NCI-H2029 (cell line): ENCODE data around the gene SYT8.
"Not testable (repeated sequence)": the region's sequence is repeated elsewhere in the genome, so short reads cannot be mapped to it uniquely, and the experiment has no call there.

Experiments used
- DNase-seq: peaks from one replicate; lab custom pipeline; 2025; lab: John Stamatoyannopoulos, UW

SYT8 gene

DNA sequence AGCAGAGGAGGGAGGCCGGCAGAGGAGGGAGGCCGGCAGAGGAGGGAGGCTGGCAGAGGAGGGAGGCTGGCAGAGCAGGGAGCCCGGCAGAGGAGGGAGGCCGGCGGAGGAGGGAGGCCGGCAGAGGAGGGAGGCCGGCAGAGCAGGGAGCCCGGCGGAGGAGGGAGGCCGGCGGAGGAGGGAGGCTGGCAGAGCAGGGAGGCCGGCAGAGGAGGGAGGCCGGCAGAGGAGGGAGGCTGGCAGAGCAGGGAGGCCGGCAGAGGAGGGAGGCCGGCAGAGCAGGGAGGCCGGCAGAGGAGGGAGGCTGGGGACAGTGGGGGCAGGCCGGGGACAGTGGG, 39.0 kb downstream of the SYT8 start:
- DNase-seq: not testable (repeated sequence)

DNA sequence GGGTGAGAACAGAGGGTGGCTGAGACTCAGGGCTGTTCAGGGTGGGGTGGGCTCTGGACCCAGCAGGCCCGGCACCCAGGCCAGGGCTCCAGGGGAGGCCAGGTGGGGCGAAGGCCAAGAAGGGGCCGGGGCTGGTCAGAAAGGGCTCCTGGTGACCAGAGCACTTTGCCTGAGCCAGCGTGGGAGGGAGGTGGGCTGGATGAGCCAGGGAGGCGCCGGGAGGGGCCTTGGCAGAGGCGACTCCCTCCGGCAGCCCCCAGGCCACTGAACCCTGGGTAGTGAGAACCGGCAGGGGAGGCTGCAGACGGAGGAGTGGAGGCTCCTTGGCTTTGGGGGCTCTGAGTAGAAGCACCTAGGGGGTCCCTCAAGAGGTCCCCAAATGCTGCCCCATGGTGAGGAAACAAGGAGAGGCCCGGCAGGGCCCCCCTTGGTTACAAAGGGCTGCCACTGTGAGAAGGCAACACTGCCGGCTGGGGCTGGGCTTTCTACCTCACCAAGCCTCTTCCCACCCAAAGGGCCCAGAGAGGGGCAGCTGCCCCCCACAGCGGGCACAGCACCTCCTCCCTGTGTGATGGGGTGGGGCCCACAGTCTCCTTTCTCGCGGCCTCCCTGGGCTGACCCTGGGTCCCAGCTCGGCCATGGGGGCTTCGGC, 39.8 kb downstream of the SYT8 start:
- not testable (repeated sequence) for DNase-seq

- DNase-seq: no peak
These were observed 40.5 kb downstream of the SYT8 start for GRCh38 chr11:1875093-1875850.

GRCh38 chr11:1875851-1876301, 41.1 kb downstream of the SYT8 start:
- not testable (repeated sequence) for DNase-seq

- DNase-seq: no peak
These were observed 41.7 kb downstream of the SYT8 start for GRCh38 chr11:1876361-1877063.

- DNase-seq: no peak
These were observed 42.7 kb downstream of the SYT8 start for GRCh38 chr11:1877211-1878136.

DNA sequence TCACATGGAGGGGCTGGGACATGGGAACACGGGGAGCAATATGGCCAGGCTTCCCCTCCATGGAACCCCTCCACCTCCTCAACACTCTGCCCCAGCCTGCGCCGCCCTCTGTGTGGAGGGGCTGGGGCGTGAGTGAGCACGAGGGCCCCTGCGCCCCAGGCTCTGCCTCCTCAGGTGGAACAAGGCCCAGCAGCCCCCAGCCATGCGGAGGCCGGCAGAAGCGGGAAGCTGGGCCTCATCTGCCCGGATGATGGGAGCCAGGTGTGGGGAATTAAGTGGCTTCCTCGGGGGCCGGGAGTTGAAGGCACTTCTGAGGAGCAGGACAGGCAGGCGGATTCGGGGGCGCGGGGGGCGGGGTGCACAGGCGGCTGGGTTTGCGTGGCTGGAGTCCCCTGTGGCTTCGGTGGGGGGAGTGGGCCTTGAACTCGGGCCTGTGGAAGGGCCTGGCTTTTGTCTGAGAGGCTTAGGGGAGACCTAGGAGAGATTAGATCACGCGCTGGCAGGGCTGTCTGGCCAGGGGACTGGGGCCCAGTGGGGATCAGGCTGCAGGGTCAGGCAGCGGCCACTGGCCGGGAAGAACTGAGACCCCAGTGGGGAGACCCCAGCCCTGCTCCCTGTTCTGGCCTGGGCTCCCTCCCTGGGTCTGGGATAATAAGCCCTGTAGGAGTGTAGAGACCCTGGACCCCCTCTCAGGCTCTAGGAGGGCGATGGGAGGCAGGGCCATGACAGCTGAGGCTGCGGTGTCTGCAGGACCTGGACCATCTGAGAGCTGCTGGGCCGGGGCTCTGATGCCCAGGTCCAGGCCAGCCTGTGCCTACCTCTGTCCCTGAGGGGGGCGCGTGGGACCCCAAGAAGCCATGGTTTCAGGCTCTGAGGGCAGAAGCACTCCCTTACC, 43.6 kb downstream of the SYT8 start:
- no peak for DNase-seq

DNA sequence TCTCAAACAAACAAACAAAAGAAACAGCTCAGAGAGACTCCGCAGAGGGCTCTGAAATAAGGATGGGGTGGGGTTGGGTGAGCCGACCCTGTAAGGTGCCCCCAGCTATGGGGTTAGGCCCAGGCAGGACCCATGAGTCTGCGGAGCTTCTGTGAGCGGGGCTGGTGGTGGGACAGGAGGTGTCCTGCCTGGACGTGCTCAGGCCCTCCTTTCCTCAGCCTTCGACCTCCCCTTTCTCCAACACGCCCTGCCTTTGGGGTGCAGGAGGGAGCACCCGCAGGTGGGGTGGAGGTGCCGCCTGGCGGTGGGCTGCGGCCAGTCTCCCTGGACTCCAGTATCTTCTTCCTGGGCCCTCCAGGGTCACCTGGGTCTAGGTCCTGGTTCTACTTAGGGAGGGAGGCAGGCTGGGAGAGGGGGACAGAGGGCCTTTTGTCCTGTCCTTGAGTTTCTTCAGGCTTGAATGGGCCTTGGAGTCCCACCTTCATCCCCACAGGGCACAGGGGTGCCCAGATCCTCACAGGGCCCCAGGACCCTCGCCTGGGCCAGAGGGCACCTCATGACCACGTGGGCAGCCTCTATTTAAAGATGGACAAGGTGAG, 44.7 kb downstream of the SYT8 start:
- DNase-seq: no peak

DNA sequence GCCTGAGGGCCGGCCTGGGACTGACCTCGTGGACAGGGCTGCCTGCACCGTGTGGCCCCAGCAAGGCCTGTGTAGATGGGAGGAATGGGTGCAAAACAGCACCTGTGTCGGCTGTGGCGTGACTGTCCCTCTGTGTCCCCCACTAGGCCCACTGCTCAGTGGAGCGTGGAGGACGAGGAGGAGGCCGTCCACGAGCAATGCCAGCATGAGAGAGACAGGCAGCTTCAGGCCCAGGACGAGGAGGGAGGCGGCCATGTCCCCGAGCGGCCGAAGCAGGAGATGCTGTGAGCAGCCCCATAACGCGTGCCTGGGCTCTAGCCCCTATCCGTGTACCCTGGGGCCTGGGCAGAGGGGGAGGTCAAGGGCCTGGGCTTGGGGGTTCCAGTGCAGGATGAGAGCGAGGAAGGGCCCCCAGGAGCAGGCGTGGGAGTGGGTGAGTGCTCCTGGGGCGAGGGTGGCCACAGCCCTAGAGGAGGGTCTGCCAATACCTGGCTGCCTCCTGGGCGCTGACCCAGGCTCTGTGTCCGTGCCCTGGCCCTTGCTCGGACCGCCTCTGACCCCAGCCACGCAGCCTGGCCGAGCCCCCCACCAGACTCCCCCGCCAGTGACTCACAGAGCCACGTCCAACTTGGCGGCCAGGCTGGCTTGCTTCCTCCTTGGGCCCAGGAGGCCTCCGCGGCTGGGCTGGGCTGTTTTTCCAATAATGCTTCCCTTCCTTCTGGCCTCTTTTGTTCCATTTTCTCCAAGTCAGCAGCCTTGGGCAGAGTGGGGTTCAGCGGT, 45.3 kb downstream of the SYT8 start:
- no peak for DNase-seq

DNA sequence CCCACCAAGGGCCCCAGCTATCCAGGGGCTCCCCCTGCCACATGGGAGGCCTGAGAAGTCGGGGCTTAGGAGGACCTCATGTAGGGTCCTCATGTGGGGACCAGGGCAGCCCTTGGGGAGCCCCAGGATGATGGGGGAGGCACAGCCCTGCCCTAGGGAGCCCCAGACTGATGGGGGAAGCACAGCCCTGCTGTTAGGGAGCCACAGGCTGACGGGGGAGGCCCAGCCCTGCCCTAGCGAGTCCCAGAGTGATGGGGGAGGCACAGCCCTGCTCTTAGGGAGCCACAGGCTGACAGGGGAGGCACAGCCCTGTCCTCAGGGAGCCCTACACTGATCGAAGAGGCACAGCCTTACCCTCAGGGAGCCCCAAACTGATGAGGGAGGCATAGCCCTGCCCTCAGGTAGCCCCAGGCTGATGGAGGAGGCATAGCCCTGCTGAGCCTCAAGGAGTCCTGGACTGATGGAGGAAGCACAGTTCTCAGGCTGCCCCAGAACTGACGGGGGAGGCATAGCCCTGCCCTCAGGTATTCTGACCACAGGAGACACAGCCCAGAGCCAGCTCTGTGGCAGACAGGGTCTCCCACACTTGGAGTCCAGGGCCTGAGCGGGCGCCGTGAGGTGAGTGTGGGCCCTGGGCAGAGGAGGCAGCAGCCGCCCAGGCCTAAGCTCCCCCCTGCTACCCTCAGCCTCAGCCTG, 46.1 kb downstream of the SYT8 start:
- DNase-seq: no peak

DNA sequence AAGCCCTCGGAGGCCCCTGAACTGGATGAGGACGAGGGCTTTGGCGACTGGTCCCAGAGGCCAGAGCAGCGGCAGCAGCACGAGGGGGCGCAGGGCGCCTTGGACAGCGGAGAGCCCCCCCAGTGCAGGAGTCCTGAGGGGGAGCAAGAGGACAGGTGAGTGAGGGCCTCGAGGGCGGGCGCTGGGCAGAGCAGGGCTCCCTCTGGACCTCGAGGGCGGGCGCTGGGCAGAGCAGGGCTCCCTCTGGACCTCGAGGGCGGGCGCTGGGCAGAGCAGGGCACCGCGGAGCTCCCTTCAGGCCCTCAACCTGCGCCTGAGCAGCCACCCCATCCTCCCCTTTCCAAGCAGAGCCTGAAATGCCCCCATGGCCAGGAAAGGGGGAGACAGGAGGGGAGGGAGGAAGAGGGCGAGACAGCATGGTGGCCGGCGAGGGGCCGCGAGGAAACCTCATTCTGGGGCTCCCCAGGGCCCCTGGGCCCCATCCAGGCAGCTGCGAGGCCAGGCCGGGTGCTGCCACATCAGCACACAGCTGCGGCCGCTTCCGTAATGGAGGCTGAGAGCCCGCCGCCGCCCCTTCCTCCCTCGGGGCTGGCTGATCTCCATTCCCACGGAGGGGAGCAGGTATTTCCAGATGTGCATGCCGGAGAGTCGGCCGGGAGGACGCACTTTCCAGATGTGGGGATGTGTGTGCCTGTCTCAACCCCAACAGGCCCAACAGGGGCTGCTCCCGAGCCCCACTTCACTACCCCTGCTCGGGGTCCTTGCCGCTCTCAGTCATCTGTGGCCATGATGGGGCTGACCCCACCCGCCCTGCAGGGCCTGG, 46.9 kb downstream of the SYT8 start:
- DNase-seq: no peak

DNA sequence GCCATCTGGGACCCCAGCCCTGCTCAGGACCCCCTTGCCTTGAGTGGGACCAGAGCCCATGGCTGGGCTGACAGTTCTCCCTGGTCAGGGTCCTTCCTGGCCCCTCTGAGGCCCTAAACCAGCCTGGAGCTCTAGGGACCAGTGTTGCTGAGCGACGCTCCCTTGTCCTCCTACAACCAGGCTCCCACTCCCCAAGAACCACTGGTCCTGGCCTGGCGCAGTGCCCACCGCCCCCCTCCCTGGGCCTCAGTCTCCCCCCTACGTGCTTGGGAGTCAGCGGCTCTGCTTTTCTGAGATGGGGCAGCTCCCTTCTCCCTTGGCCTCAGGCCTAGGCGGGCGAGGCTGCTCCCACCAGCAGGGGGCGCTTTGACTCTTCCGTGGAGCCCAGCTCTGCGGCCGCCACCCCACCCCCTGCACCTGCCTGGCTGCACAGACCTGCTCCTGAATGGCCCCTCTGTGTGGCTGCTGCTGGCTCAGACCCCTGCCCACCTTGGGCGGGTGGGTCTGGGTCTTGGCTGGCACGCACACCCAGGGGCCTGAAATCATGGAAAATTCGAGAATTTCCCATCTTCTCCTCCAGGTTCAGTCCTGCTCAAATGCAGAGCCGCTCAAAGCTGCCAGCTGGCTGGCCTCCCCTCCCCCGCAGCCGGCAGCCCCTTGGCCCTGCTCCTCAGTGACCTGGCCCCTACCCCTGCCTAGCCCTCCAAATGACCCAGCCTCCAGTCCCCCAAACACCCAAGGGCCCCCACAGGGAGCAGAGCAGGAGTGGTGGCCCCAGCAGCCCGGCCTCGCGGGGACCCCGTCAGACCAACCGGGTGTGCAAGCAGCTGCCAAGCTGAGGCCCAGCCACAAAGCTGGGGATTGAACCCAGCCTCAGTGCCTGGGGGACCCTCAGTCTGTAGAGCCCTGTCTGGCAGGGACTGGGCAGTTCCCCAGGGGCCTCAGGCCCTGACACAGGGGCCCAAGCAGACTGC, 47.8 kb downstream of the SYT8 start:
- DNase-seq: peak; percentile 35

DNA sequence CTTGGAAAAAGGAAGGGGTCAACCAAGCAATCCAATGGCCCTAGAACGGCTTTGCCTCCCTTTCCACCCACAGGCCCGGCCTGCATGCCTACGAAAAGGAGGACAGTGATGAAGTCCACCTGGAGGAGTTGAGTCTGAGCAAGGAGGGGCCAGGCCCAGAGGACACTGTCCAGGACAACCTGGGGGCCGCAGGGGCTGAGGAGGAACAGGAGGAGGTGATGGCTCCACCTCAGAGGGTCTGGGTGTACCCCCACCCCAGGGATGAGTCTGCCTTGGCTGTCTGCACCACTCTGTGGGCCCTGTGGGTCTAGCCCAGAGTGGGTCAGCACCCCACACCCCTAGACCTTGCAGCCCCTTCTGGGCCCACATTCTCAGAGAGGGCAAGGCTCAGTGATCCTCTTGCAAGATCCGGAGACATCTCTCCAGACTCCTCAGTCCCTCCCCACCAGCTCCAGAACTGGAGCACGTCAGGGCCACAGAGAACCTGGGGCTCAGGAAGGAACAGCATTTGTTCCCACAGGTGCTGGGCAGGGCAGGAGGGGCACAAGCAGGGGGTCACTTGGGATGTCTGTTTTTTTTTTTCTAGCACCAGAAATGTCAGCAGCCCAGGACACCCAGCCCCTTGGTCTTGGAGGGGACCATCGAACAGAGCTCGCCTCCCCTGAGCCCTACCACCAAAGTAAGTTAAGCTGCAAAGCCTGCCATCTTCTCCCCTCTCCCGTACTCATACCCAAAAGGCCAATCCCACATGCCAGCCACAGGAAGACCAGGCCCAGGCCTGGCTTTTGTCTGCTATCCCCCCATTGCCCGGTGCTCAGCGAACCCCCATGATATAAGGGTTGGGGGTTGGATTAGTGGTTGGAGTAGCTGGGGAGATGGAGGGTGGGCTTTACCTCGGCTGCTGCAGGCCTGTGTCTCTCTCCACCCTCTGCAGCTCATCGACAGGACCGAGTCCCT, 48.8 kb downstream of the SYT8 start:
- DNase-seq: no peak

- DNase-seq: no peak
These were observed 49.5 kb downstream of the SYT8 start for GRCh38 chr11:1884303-1884700.

DNA sequence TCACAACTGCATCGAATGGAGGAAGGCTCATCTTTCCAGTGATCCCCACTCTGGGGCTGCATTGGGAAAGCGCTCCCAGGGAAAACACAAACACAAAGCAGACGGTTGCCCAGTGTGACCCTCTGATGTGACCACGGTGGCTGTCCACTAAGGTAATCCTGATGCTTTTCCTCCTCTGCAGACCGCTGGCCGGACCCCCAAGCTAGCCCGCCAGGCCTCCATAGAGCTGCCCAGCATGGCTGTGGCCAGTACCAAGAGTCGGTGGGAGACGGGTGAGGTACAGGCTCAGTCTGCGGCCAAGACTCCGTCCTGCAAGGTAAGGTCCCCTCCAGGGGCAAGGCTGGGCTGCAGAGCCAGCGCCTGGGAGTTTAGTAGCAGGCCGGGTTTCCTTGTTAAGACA, 51.8 kb downstream of the SYT8 start:
- not testable (repeated sequence) for DNase-seq
